Lower leg skin (tissue), 3 donors: ENCODE results near the gene FAM124B.

Source experiments
- POLR2A ChIP-seq, 2 donors: fragments of 450-650 bp; IDR thresholded peaks; one replicate each; pipeline ENCODE4 v1.6.1; 2016 to 2017; ENCODE audit warnings: antibody characterized with exemption in 2 of 2, mild to moderate bottlenecking in 1 of 2, moderate library complexity in 1 of 2
- TF ChIP-seq, protein P1 (sequence below), 3 donors: fragments of 450-650 bp; IDR thresholded peaks; one replicate each; pipeline ENCODE4 v1.5.1; 2016; ENCODE audit warnings: antibody characterized with exemption in 3 of 3, mild to moderate bottlenecking in 3 of 3, moderate library complexity in 2 of 3

DNA sequence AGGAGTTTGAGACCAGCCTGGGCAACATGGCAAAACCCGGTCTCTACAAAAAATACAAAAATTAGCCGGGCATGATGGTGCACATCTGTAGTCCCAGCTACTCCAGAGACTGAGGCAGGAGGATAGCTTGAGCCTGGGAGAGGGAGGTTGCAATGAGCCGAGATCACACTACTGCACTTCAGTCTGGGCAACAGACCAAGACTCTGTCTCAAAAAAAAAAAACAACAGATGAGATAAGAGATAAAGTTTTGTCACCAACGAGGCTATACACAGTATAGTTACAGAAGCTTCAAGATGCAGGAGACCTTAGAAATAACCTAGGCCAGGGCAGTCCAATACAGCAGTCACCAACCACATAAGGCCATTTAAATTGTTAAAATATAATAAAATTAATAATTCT is 9.4 kb downstream of the FAM124B start:
- TF ChIP-seq, protein P1, sequence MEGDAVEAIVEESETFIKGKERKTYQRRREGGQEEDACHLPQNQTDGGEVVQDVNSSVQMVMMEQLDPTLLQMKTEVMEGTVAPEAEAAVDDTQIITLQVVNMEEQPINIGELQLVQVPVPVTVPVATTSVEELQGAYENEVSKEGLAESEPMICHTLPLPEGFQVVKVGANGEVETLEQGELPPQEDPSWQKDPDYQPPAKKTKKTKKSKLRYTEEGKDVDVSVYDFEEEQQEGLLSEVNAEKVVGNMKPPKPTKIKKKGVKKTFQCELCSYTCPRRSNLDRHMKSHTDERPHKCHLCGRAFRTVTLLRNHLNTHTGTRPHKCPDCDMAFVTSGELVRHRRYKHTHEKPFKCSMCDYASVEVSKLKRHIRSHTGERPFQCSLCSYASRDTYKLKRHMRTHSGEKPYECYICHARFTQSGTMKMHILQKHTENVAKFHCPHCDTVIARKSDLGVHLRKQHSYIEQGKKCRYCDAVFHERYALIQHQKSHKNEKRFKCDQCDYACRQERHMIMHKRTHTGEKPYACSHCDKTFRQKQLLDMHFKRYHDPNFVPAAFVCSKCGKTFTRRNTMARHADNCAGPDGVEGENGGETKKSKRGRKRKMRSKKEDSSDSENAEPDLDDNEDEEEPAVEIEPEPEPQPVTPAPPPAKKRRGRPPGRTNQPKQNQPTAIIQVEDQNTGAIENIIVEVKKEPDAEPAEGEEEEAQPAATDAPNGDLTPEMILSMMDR (IDR thresholded peaks at IDR 0.05), result no peak
- no peak for TF ChIP-seq POLR2A (IDR thresholded peaks at IDR 0.05)
